ENCODE measurements around the gene ZSCAN30. TPM values are rescaled to one million over a fixed set of nuclear protein-coding genes. Genes with fewer than 3 reads are reported as not detected.
A peak's percentile ranks its signal among the peaks of the same experiment; 100 is the strongest.

ZSCAN30 gene
- total and polyA plus RNA-seq, 10 of the 15 experiments (the other 5 are each of a cell fraction or from before 2014, with no cell fraction given): 2.7 to 15.7 (median 11.2) TPM

DNA sequence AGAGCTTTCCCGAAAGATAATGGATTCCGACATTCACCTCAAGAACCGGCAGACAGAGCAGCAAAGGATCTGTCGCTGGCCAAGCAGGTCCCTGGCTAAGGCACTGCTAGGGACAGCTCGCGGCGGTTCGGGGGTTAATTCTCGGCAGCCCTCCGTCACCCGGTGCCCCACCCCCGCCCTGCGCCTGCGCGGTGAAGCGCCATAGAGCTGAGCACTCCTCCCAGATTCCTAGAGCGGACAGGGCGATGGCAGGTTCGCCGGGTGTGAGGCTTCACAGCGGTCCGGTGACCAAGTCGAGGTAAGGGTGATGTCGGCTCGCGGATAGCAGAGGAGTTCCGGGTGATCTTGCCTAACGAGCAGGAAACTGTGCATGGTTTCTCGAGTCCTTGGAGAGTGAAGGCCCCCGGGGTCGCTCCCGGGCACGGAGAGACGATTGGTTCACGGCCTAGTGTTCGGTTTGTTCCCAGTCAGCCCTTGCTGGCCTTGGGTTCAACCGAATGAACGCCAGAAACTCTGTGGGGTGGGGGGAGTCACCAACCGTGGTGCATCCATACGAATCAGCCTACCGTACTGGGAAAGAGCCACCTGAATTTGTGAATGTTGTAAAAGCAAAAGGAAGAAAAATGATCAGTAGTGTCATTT is at the start of gene ZSCAN30 (continued):
- TF ChIP-seq, protein P1, sequence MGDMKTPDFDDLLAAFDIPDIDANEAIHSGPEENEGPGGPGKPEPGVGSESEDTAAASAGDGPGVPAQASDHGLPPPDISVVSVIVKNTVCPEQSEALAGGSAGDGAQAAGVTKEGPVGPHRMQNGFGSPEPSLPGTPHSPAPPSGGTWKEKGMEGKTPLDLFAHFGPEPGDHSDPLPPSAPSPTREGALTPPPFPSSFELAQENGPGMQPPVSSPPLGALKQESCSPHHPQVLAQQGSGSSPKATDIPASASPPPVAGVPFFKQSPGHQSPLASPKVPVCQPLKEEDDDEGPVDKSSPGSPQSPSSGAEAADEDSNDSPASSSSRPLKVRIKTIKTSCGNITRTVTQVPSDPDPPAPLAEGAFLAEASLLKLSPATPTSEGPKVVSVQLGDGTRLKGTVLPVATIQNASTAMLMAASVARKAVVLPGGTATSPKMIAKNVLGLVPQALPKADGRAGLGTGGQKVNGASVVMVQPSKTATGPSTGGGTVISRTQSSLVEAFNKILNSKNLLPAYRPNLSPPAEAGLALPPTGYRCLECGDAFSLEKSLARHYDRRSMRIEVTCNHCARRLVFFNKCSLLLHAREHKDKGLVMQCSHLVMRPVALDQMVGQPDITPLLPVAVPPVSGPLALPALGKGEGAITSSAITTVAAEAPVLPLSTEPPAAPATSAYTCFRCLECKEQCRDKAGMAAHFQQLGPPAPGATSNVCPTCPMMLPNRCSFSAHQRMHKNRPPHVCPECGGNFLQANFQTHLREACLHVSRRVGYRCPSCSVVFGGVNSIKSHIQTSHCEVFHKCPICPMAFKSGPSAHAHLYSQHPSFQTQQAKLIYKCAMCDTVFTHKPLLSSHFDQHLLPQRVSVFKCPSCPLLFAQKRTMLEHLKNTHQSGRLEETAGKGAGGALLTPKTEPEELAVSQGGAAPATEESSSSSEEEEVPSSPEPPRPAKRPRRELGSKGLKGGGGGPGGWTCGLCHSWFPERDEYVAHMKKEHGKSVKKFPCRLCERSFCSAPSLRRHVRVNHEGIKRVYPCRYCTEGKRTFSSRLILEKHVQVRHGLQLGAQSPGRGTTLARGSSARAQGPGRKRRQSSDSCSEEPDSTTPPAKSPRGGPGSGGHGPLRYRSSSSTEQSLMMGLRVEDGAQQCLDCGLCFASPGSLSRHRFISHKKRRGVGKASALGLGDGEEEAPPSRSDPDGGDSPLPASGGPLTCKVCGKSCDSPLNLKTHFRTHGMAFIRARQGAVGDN (IDR thresholded peaks at IDR 0.05): peak; percentile 85
- TF ChIP-seq MEF2B (IDR thresholded peaks at IDR 0.05; ENCODE audit: partially characterized antibody, poor library complexity, severe bottlenecking): no peak
- TF ChIP-seq DPF2 (IDR thresholded peaks at IDR 0.05): 0 out of 2 replicates have a peak, but pooled peaks have one; percentile 66
- TF ChIP-seq CREB1 (IDR thresholded peaks at IDR 0.05; ENCODE audit: low read depth): peak; percentile 90
- TF ChIP-seq KAT2A (conservative IDR thresholded peaks at IDR 0.05; ENCODE audit: control insufficient read depth, low read depth, low read length): no peak
- TF ChIP-seq YBX1 (IDR thresholded peaks at IDR 0.05): no peak
- no peak for TF ChIP-seq MYB (IDR thresholded peaks at IDR 0.05; ENCODE audit: borderline replicate concordance, low read depth, low read length)
- TF ChIP-seq SMARCA5 (IDR thresholded peaks at IDR 0.05): peak; percentile 83
- TF ChIP-seq GABPA (IDR thresholded peaks at IDR 0.05; ENCODE audit: low read depth): 0 out of 2 replicates have a peak, but pooled peaks have one; percentile 43
- TF ChIP-seq MAX (IDR thresholded peaks at IDR 0.05; ENCODE audit: low read depth, low read length): peak; percentile 51; the same call in 1 of the 2 replicates
- 0 out of 2 replicates have a peak, but pooled peaks have one; percentile 62 for TF ChIP-seq TCF3 (IDR thresholded peaks at IDR 0.05; ENCODE audit: borderline replicate concordance, insufficient read depth, low read depth, low read length)
- no peak; the same call in 1 of the 2 replicates for TF ChIP-seq ASH2L (IDR thresholded peaks at IDR 0.05; ENCODE audit: borderline replicate concordance, low read depth)
- TF ChIP-seq ZNF24 (IDR thresholded peaks at IDR 0.05): peak; percentile 77
- TF ChIP-seq POLR2A (IDR thresholded peaks at IDR 0.05; ENCODE audit: low read depth, low read length): peak; percentile 97
- TF ChIP-seq BRCA1 (IDR thresholded peaks at IDR 0.05; ENCODE audit: low read depth, low read length): no peak
- TF ChIP-seq IKZF2 (IDR thresholded peaks at IDR 0.05): peak; percentile 51 to 71; a peak in 3 of 4 replicates
- TF ChIP-seq, protein P2, sequence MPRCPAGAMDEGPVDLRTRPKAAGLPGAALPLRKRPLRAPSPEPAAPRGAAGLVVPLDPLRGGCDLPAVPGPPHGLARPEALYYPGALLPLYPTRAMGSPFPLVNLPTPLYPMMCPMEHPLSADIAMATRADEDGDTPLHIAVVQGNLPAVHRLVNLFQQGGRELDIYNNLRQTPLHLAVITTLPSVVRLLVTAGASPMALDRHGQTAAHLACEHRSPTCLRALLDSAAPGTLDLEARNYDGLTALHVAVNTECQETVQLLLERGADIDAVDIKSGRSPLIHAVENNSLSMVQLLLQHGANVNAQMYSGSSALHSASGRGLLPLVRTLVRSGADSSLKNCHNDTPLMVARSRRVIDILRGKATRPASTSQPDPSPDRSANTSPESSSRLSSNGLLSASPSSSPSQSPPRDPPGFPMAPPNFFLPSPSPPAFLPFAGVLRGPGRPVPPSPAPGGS (IDR thresholded peaks at IDR 0.05; ENCODE audit: borderline replicate concordance, insufficient read depth, low read depth, low read length, poor library complexity, severe bottlenecking): peak; percentile 39
- TF ChIP-seq WRNIP1 (IDR thresholded peaks at IDR 0.05; ENCODE audit: borderline replicate concordance, low read depth, low read length): no peak
- peak; percentile 89 for TF ChIP-seq CHD2 (IDR thresholded peaks at IDR 0.05; ENCODE audit: borderline replicate concordance, low read depth, low read length)
- 0 out of 2 replicates have a peak, but pooled peaks have one; percentile 4 for TF ChIP-seq NFYB (IDR thresholded peaks at IDR 0.05; ENCODE audit: insufficient read depth, low read depth, low read length)
- TF ChIP-seq TCF12 (IDR thresholded peaks at IDR 0.05; ENCODE audit: low read depth, low read length): 0 out of 2 replicates have a peak, but pooled peaks have one; percentile 63
- peak; percentile 87 for TF ChIP-seq ATF7 (IDR thresholded peaks at IDR 0.05; ENCODE audit: low read depth)
- peak; percentile 77 for TF ChIP-seq HCFC1 (IDR thresholded peaks at IDR 0.05; ENCODE audit: low read length)
- TF ChIP-seq TBL1XR1 (IDR thresholded peaks at IDR 0.05; ENCODE audit: low read depth, low read length): no peak
- TF ChIP-seq, protein P3, sequence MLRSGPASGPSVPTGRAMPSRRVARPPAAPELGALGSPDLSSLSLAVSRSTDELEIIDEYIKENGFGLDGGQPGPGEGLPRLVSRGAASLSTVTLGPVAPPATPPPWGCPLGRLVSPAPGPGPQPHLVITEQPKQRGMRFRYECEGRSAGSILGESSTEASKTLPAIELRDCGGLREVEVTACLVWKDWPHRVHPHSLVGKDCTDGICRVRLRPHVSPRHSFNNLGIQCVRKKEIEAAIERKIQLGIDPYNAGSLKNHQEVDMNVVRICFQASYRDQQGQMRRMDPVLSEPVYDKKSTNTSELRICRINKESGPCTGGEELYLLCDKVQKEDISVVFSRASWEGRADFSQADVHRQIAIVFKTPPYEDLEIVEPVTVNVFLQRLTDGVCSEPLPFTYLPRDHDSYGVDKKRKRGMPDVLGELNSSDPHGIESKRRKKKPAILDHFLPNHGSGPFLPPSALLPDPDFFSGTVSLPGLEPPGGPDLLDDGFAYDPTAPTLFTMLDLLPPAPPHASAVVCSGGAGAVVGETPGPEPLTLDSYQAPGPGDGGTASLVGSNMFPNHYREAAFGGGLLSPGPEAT (IDR thresholded peaks at IDR 0.05; ENCODE audit: low read depth): peak; percentile 89

All from GM12878 (cell line).